HG02798 (cell line): ENCODE results near the gene PPP2R3B.
"Not testable (repeated sequence)": the region's sequence is repeated elsewhere in the genome, so short reads cannot be mapped to it uniquely, and the experiment has no call there.

Experiments
- ATAC-seq: cut with Tn5 transposase; IDR thresholded peaks from one replicate; pipeline ENCODE4 v1.9.1; 2021; ENCODE audit warnings: mild to moderate bottlenecking; ENCODE audit not compliant: unreplicated experiment, poor library complexity

The PPP2R3B gene

DNA sequence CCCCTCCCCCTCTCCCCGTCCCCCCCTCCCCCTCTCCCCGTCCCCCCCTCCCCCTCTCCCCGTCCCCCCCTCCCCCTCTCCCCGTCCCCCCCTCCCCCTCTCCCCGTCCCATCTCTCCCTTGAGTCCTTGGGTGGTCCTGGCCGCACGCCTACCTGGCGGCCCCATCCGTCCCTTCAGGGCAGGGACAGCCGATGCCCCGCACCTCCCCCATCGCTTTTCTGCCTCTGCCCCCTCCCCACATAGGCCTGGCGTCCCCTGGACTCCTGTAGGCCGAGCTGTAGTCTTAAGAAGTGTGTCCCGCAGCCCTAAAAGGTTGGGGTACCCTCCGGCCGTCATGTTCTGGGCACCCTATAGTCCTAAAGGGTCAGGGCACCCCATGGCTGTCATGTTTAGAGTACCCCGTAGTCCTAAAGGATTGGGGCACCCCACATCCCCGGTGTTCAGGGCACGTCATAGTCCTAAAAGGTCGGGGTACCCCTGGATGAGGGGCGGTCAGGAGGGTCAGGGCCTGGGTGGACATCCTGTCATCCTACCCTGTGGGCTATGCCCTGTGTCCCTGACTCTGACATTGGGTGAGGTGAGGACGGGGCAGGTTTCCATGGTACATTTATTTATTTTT lies 57.3 kb downstream of the PPP2R3B start:
- ATAC-seq: no peak

- ATAC-seq: no peak
These were observed 59.0 kb downstream of the PPP2R3B start for GRCh38 chrX:327660-328126.

DNA sequence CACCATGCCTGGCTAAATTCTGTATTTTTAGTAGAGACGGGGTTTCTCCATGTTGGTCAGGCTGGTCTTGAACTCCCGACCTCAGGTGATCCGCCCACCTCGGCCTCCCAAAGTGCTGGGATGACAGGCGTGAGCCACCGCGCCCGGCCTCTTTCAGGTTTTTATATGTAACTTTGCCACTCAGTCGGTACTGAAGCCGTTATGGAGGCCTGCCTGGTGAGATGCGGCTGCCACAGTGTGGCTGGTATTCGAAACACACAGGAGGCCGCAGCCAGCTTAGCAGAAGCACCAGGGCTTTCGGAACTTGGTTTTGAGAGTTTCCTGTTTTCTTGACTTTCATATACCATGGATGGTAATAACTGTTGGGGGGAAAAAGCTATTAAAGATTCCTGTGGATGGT lies 62.0 kb downstream of the PPP2R3B start:
- not testable (repeated sequence) for ATAC-seq

DNA sequence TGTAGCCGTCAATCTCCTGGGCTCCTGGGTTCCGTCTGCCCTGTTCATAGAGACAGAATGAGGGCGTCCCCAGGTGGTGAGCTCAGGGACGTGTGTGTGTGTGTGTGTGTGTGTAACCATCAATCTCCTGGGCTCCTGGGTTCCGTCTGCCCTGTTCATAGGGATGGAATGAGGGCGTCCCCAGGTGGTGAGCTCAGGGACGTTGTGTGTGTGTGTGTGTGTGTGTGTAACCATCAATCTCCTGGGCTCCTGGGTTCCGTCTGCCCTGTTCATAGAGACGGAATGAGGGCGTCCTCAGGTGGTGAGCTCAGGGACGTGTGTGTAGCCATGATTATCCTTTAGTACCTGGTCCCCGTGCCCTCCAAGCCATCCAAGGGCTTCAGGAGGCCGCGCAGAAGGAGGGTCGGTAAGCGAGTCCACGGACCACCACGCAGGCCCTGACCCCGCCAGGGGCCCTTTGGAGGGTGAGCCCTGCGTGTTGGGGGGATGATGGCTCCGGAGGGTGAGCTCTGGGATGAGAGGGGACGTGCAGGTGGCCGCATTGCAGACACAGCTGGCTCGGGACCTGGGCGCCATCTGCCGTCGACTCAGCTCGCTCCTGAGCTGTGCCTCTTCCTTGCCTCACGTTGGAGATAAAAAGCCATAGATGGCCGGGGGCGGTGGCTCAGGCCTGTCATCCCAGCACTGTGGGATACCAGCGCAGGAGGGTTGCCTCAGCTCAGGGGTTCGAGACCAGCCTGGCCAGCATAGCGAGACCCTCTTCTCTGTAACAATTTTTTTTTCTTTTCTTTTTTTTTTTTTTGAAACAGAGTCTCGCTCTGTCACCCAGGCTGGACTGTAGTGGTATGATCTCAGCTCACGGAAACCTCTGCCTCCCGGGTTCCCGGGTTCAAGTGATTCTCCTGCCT lies 62.7 kb downstream of the PPP2R3B start:
- ATAC-seq: no peak

- no peak for ATAC-seq
These were observed 66.5 kb downstream of the PPP2R3B start for GRCh38 chrX:320126-320783.

GRCh38 chrX:319579-320125 lies 67.1 kb downstream of the PPP2R3B start:
- ATAC-seq: no peak

DNA sequence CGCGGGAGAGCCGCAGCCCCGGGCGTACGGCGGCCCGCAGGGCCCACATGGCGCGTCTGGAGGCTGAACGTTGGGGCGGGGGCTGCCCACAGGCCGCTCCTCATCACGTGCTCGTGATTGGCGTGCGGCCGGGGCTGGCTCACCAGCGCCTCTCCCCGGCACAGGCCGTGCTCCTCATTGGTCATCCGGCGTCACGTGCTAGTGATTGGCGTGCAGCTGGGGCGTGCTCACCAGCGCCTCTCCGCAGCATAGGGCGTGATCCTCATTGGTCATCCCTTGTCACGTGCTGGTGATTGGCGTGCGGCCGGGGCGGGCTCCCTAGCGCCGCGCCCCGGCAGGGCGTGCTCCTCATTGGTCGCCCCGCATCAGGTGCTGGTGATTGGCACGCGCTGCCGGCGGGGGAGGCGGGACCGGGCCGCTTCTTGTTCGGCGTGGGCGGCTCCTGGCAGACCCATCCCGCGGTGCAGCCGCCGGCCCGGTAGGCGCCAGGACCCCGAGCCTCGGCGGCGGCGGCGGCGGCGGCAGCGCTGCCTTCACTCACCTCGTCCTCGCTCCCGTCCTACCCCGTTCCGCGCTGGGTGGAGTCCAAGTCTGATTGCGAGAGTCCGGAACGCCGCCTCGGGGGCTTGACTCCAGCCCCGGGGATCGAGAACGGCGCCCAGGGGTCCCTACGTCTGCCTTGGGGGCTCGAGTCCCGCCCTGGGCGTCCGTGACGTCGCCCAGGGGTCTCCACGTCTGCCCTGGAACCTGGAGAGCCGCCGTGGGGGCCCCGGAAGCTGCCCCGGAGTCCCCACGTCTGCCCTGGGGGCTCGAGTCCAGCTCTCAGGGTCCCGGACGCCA lies 67.7 kb downstream of the PPP2R3B start, which contains the start of gene GTPBP6:
Gene GTPBP6 (minus strand): TSS at position 58 of the 840 bp plus-strand sequence. CDS start 9 bp downstream, at position 49.
- ATAC-seq: peak; percentile 85

DNA sequence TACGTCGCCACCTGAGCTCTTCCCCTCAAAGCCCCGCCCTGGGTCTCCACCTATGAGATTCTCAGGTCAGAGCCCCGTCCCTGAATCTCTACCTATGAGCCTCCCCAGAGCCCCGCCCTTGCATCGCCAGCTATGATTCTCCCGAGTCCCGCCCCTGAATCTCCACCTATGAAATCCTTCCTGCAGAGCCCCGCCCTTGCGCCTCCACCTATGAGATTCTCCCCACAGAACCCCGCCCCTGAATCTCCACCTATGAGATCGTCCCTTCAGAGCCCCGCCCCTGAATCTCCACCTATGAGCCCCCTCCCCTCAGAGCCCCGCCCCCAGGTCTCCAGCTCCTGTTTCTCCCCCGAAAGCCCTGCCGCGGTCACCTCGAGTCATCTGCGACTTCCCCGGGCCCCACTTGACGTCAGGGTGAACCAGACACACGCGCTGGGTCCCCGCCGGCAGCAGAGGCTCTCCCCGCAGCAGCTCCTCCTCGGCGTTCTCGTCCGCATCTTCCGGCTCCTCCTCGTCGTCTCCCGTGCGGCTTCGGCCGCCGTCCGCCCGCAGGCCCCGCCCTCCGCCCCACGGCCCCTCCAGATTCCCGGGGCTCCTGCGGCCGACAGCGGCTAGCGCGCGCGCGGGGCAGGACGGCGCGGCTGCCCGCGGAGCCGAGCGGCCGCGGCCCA lies 68.5 kb downstream of the PPP2R3B start:
- ATAC-seq: peak; percentile 64

- ATAC-seq: no peak
These were observed 69.2 kb downstream of the PPP2R3B start for GRCh38 chrX:317424-318067.

DNA sequence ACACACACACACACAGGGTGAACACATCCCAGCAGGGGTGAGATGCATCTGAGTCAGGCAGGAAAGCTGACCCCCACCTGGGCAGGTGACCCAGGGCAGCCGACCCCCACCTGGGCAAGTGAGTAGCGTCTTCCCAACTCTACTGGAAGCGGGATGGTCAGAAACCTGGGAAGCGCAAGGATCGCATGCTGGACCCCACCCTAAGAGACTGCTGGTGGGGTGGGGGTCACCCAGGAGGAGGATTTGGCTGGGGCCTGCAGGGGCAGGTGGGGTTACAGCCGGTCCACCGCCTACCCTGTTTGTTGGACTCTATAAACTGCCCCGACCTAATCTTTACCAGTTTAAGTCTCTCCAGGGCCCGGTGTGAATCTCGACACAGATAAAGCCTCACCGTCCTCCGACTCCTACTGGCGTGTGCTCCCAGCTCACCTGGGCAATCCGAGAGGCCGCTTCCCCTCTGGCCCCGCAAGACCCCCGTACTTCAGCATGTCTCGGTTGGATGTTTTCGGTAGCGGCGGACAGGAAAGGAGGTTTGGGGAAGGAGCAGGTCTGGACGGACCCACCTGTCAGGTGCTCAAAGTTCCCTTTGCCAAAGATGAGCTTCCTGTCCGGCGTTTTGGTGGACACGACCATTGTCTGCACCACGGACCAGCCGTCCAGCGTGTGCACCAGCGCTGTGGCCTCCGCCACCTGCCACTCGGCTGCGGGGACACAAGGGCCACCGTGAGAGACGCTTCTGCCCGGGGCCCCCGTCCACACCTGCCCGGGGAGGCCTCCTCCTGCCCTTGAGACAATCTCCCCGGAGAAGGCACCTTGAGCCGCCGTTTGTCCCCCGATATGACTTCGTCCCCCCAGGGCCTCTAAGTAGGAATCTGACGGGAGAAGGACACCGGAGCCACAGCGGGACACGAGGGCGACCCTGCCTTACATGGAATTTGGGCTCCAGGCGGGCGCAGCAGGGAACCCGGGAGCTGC lies 70.1 kb downstream of the PPP2R3B start:
- ATAC-seq: no peak

DNA sequence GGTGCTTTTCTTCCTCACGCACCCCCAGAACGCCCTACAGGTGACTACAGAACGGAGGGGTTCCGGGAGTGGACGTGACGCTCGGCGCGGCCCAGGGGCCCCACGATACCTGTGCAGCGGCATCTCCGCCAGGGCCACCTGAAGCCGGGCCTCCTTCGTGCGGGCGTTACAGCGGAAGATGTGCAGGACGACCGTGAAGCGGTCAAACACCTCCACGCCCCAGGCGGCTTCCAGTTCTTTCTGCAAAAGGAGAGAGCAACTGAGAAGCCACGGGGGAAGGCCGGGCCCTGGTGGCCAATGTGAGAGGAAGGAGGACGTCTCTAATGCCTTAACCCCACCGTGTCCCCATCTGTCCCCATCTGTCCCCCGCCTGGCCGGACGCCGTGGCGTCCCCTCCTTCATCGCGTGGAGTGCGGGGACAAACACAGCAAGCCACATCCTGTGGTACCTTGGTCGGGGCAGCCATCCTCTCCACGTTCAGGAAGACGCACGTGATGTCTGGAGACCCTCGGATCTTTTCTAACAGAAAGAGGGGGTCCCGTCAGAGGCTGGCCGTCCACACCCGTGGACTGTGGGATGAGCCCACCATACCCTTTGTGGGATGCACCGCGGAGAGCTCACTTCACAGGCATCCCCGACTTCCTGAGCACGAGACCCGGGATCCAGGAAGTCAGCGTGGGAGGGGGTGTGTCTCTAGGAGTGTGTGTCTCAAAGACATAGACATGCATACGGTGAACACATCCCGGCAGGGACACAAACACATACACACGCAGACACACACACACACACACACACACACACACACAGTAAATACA lies 71.7 kb downstream of the PPP2R3B start:
- no peak for ATAC-seq

DNA sequence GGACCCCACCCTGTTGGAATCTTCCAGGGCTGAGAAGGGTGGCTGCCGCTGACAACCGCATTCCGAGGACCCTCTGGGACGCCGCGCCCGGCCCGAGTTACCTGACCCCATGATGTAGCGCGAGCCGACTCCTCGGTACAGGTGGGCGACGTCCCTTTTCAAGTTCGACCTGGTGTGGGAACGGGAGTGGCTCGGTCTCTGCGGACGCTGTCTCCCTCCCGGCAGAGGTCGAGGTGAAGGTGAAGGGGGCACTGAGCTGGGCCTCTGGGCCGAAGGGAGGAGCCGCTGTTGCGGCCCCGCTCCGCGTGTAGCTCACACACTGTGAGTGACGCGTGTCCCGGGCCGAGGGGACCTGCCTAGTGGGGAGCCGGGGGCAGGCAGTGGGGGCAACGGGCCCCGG lies 72.7 kb downstream of the PPP2R3B start:
- ATAC-seq: no peak

DNA sequence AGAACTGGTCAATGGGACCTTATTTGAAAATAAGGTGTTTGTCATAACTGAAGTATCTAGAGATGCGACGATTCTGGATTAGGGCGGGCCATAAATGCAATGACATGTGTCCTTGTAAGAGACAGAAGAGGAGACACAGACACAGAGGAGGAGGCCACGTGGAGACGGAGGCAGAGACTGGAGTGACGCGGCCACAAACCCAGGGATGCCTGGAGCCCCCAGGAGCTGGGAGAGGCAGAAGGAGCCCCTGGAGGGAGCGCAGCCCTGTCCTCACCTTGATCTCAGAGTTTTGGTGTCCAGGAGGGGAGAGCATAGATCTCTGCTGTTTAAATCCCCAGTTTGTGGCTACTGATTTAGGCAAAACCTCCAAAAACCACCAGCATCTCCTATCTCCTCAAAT lies 73.2 kb downstream of the PPP2R3B start:
- no peak for ATAC-seq

DNA sequence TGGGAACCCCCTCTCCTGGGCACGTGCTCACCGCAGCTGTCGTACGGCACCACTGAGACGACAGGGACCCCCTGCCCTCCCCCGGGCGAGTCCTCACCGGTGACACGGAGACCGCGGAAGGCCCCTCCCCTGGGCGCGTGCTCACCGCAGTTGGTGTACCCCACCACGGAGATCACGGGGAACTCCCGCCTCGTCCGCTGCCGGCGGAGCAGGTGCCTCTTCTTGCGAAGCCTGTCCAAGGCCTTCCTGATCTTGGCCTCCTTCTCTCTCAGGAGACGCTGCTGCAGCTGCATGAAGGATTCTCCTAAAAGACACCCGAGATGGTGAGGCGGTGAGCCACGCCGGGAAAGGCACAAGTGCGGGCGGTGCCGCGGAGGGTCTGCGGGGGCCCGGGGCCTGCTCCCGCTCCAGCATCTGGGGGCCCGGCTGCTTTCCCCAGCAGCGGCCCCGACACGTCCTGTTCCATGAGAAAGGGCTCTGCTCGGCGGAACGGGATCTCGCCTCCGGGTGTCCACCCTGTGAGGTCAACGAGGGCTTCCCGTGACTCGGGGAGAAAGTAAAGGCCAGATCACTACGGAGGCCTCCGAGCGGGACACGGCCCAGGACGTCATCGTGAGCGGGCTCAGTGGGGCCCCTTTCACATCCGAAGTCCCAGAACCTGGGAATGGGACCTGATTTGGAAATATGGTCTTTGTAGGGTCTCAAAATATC lies 73.9 kb downstream of the PPP2R3B start:
- ATAC-seq: no peak

GRCh38 chrX:311156-312129 lies 75.3 kb downstream of the PPP2R3B start:
- no peak for ATAC-seq
